ENCODE results near the gene DAZL. TPM values are rescaled to one million over a fixed set of nuclear protein-coding genes. Genes with fewer than 3 reads are reported as not detected.

DAZL gene
- total RNA-seq, 2 experiments from 2014 or later, result not detected

DNA sequence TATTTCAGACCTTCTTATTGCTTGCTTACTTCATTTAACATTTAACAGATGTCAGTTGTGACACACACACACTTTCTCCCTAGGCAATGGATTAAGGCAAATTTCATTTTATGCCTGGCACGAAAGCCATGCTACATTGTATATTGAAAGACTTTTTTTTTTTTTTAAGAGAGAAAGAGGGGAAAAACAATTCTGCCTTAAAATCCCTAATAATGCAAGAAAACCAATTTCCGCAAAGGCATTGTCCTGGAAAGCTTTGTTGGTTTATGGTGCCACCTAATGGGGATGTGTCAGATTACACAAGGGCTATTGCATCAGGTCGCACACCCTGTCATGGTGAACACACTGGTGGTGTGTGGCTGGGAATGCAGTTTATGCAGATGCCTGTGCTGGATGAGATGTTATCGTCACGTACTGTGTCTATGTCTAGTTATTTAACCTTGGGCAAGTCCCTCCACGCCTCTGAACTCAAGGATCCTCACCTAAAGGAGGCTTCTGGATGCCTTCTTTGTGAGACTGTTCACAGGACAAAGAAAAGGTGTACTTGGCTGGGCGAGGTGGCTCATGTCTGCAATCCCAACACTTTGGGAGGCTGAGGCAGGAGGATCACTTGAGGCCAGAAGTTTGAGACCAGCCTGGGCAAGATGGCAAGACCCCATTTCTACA, 54.4 kb downstream of the DAZL start:
- H3K9me3 Mint-ChIP-seq, result no peaks in the 10 kb centered on the region
- intact Hi-C loops (cut with micrococcal nuclease), result loop anchor here (1.0 to 5.0 kb wide), 6 partner anchors 38 to 502 kb away; partner anchors contain the start of gene RFTN1
- DNase-seq, result peak; percentile 82
- peak overlapping the region; percentile 3 for H3K4me3 Mint-ChIP-seq
- peaks cover 5% of the 10 kb centered on the region for H3K27me3 Mint-ChIP-seq
- H3K4me1 Mint-ChIP-seq (ENCODE audit: low read depth), result peaks cover 3% of the 10 kb centered on the region
- CTCF ChIA-PET, result interaction anchor here (0.6 to 5.9 kb wide), 14 partner anchors 34 to 284 kb away, joined by 3 to 61 read pairs (median 4); partner anchors contain the start of genes DPH3 and OXNAD1
- no peaks in the 10 kb centered on the region for H3K36me3 Mint-ChIP-seq
- POLR2A ChIA-PET, result interaction anchor here (1.0 to 1.1 kb wide), 2 partner anchors 264 to 287 kb away, joined by 3 read pairs; no protein-coding TSS in a partner anchor
- H3K27ac Mint-ChIP-seq, result peak overlapping the region; percentile 59

DNA sequence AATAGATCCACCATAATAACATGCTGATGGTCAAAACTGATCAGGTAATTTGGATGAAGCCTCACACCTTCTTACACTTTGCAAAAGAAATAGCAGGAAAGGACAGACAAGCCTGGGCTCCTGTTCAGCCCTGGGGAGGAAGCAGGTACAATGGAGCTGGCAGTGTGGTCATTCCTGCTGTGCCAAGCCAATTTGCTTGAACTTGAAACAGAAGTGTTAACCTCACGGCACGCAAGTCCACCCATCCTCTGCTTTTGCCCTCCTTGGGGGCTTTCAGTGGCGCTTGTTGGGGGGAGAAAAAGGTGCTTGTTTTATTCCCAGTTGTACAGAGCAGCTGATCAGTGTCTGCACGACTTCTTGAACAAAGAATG, 54.9 kb downstream of the DAZL start:
- ChIA-PET CTCF (interaction anchor here (0.6 to 5.9 kb wide), 14 partner anchors 34 to 283 kb away, joined by 3 to 61 read pairs (median 4); partner anchors contain the start of genes DPH3 and OXNAD1), POLR2A (interaction anchor here (1.0 to 1.1 kb wide), 2 partner anchors 264 to 287 kb away, joined by 3 read pairs; no protein-coding TSS in a partner anchor)
- Mint-ChIP-seq H3K9me3 (no peaks in the 10 kb centered on the region), H3K4me3 (no peak overlapping the region), H3K27me3 (peaks cover 5% of the 10 kb centered on the region), H3K27ac (no peak overlapping the region), H3K4me1 (ENCODE audit: low read depth) (peaks cover 3% of the 10 kb centered on the region), H3K36me3 (no peaks in the 10 kb centered on the region)
- intact Hi-C loops (cut with micrococcal nuclease), result loop anchor here (1.0 to 5.0 kb wide), 5 partner anchors 37 to 501 kb away; partner anchors contain the start of gene RFTN1
- DNase-seq, result no peak

DNA sequence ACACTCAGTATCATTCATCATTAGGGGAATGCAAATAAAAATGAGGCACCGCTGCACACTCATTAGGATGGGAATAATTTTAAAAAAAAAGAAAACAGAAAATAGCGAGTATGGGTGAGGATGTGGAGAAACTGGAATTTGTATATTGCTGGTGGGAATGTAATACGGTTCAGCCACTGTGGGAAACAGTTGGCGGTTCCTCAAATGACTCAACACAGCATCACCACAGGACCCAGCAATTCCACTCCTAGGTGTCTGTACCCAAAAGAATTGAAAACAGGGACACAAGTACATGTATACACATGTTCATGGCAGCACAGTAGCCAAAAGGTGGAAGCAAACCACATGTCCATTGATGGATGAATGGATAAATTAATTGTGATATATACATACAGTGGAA, 56.5 kb downstream of the DAZL start:
- H3K27ac Mint-ChIP-seq, result no peak overlapping the region
- H3K4me3 Mint-ChIP-seq, result no peak overlapping the region
- H3K4me1 Mint-ChIP-seq (ENCODE audit: low read depth), result peaks cover 3% of the 10 kb centered on the region
- CTCF ChIA-PET, result interaction anchor here (5.9 kb wide), 1 partner anchor 282 kb away, joined by 61 read pairs; the partner anchor contains the start of genes DPH3 and OXNAD1
- DNase-seq, result no peak
- POLR2A ChIA-PET, result no interaction called here
- H3K27me3 Mint-ChIP-seq, result peaks cover 5% of the 10 kb centered on the region
- no peaks in the 10 kb centered on the region for H3K36me3 Mint-ChIP-seq
- H3K9me3 Mint-ChIP-seq, result no peaks in the 10 kb centered on the region
- intact Hi-C loops (cut with micrococcal nuclease), result no loop called here

GRCh38 chr3:16547561-16548357, 57.5 kb downstream of the DAZL start:
- Mint-ChIP-seq H3K4me3 (no peak overlapping the region), H3K9me3 (no peaks in the 10 kb centered on the region), H3K27me3 (peaks cover 5% of the 10 kb centered on the region), H3K36me3 (no peaks in the 10 kb centered on the region), H3K4me1 (ENCODE audit: low read depth) (peaks cover 3% of the 10 kb centered on the region), H3K27ac (no peak overlapping the region)
- ChIA-PET POLR2A (interaction anchor here (1.3 kb wide), 1 partner anchor 36 kb away, joined by 4 read pairs; no protein-coding TSS in a partner anchor), CTCF (interaction anchor here (1.2 to 1.8 kb wide), 2 partner anchors 257 to 278 kb away, joined by 3 to 6 read pairs; no protein-coding TSS in a partner anchor)
- DNase-seq, result no peak
- intact Hi-C loops (cut with micrococcal nuclease), result no loop called here

- intact Hi-C loops (cut with micrococcal nuclease), result no loop called here
- ChIA-PET CTCF (interaction anchor here (1.8 kb wide), 1 partner anchor 256 kb away, joined by 6 read pairs; no protein-coding TSS in a partner anchor), POLR2A (interaction anchor here (1.3 kb wide), 1 partner anchor 35 kb away, joined by 4 read pairs; no protein-coding TSS in a partner anchor)
- Mint-ChIP-seq H3K4me3 (no peak overlapping the region), H3K4me1 (ENCODE audit: low read depth) (peaks cover 3% of the 10 kb centered on the region), H3K27ac (no peak overlapping the region), H3K9me3 (no peaks in the 10 kb centered on the region), H3K27me3 (peaks cover 5% of the 10 kb centered on the region), H3K36me3 (no peaks in the 10 kb centered on the region)
- no peak for DNase-seq
These were observed 58.8 kb downstream of the DAZL start for GRCh38 chr3:16546186-16547010.

DNA sequence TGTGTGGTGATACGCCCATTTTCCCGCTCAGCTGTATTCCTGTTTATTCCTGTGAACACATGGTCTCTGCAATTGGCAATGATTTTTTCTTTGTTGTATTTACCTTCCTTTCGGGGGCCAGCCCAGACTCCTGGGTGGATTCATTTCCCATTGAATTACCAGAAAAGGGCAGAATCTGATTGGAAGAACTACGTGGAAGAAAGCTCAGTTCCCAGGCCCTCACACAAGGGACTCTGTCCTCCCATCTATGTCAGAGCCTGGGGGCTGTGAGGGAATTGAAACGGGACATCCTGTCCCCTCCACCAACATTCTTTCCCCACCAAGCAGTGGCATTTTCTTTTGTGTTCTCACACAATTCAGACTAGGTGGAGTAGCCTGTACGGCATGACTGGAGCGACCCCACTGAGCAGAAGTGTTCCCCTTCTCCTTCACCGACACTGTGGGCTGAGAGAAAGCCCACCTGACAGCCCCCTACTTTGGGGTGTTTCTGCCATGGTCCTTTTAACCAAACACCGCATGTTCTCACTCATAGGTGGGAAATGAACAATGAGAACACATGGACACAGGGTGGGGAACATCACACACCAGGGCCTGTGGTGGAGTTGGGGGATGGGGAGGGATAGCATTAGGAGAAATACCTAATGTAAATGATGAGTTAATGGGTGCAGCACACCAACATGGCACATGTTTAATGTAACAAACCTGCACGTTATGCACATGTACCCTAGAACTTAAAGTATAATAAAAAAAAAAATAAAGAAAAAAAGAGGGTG, 59.6 kb downstream of the DAZL start:
- Mint-ChIP-seq H3K36me3 (no peaks in the 10 kb centered on the region), H3K4me3 (no peak overlapping the region), H3K27ac (no peak overlapping the region), H3K9me3 (no peaks in the 10 kb centered on the region), H3K27me3 (peaks cover 2% of the 10 kb centered on the region), H3K4me1 (ENCODE audit: low read depth) (no peaks in the 10 kb centered on the region)
- no peak for DNase-seq
- ChIA-PET POLR2A (interaction anchor here (0.8 kb wide), 1 partner anchor 34 kb away, joined by 3 read pairs; no protein-coding TSS in a partner anchor), CTCF (no interaction called here)
- intact Hi-C loops (cut with micrococcal nuclease), result no loop called here

DNA sequence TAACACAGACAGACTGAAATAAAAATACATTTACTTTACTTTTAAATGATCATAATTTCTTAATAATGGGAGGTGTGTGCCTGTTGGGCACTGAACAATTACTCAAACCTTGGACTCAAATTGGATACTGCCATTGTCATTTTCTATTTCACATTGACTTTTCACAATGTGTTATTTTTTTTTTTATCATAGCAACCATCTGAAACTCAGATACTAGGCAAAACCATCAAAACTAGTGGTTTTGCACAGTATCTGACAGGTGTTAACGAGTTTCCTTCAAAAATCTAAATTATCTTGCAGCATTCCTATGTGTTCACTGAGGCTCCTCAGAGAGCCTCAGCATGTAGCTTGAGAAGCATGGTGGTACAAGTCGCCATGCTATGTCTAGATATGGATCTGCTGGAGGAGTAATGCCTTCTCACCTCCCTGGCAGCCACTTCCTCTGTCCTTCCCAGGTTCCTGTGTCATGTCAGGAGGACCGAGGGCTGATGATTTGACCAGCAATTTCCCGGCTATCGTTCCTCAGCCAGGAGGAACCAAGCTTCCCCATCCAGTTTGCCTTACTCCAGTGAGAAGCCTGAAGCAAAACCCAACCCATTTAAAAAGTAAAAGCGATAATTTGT, 61.9 kb downstream of the DAZL start:
- POLR2A ChIA-PET, result no interaction called here
- CTCF ChIA-PET, result no interaction called here
- no peaks in the 10 kb centered on the region for H3K9me3 Mint-ChIP-seq
- no peaks in the 10 kb centered on the region for H3K4me1 Mint-ChIP-seq (ENCODE audit: low read depth)
- no peak overlapping the region for H3K4me3 Mint-ChIP-seq
- H3K27ac Mint-ChIP-seq, result no peak overlapping the region
- DNase-seq, result no peak
- peaks cover 3% of the 10 kb centered on the region for H3K27me3 Mint-ChIP-seq
- intact Hi-C loops (cut with micrococcal nuclease), result no loop called here
- no peaks in the 10 kb centered on the region for H3K36me3 Mint-ChIP-seq

- POLR2A ChIA-PET, result no interaction called here
- Mint-ChIP-seq H3K4me1 (ENCODE audit: low read depth) (no peaks in the 10 kb centered on the region), H3K27ac (no peak overlapping the region), H3K9me3 (no peaks in the 10 kb centered on the region), H3K27me3 (peaks cover 16% of the 10 kb centered on the region), H3K36me3 (no peaks in the 10 kb centered on the region), H3K4me3 (no peak overlapping the region)
- DNase-seq, result no peak
- CTCF ChIA-PET, result no interaction called here
- intact Hi-C loops (cut with micrococcal nuclease), result no loop called here
These were observed 66.7 kb downstream of the DAZL start for GRCh38 chr3:16538507-16538906.

DNA sequence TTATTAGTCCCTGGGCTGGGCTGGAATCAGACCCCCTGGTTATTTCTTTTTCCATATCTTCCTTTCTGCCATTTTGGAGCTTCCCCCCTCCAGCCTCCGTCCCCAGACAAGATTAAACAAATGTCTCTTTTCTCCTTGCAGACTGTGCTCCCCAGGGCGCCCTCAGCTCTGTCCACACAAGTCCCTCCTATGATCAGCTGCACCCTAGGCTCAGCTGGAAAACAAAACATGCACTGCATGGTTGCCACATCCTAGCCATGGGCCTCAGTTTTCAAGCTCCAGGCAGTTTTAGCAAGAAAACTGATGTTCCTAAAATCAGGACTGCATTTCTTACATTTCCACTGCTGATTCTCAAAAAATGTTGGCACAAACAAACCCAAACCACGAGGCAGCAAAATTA, 68.2 kb downstream of the DAZL start:
- Mint-ChIP-seq H3K27me3 (peaks cover 18% of the 10 kb centered on the region), H3K4me1 (ENCODE audit: low read depth) (no peaks in the 10 kb centered on the region), H3K9me3 (no peaks in the 10 kb centered on the region), H3K4me3 (no peak overlapping the region), H3K27ac (no peak overlapping the region), H3K36me3 (no peaks in the 10 kb centered on the region)
- POLR2A ChIA-PET, result no interaction called here
- intact Hi-C loops (cut with micrococcal nuclease), result no loop called here
- CTCF ChIA-PET, result no interaction called here
- no peak for DNase-seq
